ENCODE results near the gene SNX3. TPM values are rescaled to one million over a fixed set of nuclear protein-coding genes. Genes with fewer than 3 reads are reported as not detected.

Gene SNX3
- total and polyA plus RNA-seq, 4 donors, result 124 to 245 (median 171) TPM

DNA sequence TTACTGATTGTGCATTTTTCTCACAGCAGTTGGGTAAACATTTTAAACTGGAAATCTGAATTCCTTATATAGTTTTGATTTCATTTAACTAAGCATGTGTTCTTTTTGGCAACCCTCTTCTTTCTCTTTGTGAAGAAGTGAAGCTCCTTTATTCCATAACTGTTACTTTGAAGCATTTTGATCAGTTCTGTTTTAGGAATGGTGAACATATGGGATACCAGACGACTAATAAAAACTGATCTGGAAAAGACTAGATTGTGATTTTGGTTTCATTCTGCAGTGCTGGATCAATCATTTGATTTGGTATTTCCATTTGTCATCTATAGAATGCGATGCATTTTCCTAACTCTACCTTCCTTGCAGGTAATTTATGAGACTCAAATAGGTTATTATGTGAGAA lies 43.8 kb upstream of the SNX3 start:
- Histone ChIP-seq H3K9ac (ENCODE audit: insufficient read depth in 1 of 2, low read length in 2 of 2) (no peak overlapping the region), H3K27ac (ENCODE audit: low read depth in 1 of 2, low read length in 1 of 2) (no peak overlapping the region), H3K4me3 (no peak overlapping the region), H3K9me3 (ENCODE audit: control insufficient read depth in 4 of 4, insufficient read depth in 3 of 4, low read length in 3 of 4) (no peaks in the 10 kb centered on the region), H3K27me3 (ENCODE audit: control insufficient read depth in 3 of 3, insufficient read depth in 3 of 3, low read length in 2 of 3) (no peaks in the 10 kb centered on the region), H3K4me1 (ENCODE audit: control insufficient read depth in 5 of 5, insufficient read depth in 5 of 5, low read length in 5 of 5) (peaks cover 0 to 5% (median 0%) of the 10 kb centered on the region in 5 donors), H3K36me3 (ENCODE audit: control insufficient read depth in 4 of 4, insufficient read depth in 4 of 4, low read length in 4 of 4) (no peaks in the 10 kb centered on the region)
- peak in 1 of 3 donors; percentile 14 for DNase-seq
- 92 to 94% methylated on average over 2 of the region's 2 CpGs for WGBS, 2 donors
- no peak for ATAC-seq (ENCODE audit: insufficient read depth, low FRiP score)
- TF ChIP-seq CTCF (IDR thresholded peaks at IDR 0.05; ENCODE audit: control extremely low read depth, extremely low read depth), result no peak

DNA sequence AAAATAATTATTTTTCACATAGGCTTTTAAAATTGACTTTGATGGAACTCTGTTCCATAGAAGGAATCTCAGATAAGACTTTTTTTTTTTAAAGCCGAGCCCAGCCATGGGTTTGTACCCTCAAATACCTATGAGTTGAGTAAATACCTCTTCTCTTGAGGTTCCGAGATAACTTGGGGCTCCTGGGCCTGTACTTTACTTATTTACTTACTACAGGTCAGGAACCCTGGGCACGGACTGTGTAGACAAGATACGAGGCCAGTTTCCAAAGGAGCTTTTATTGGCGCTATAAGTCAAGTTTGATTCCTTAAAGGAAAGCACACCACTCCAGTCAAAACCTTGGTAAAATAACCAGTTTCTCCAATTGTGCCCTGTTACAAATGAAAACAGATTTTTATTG lies 41.5 kb upstream of the SNX3 start:
- no peak overlapping the region for H3K9ac ChIP-seq (ENCODE audit: insufficient read depth in 1 of 2, low read length in 2 of 2)
- no peak overlapping the region for H3K4me3 ChIP-seq
- no peaks in the 10 kb centered on the region for H3K27me3 ChIP-seq (ENCODE audit: control insufficient read depth in 3 of 3, insufficient read depth in 3 of 3, low read length in 2 of 3)
- no peak overlapping the region for H3K27ac ChIP-seq (ENCODE audit: low read depth in 1 of 2, low read length in 1 of 2)
- H3K36me3 ChIP-seq (ENCODE audit: control insufficient read depth in 4 of 4, insufficient read depth in 4 of 4, low read length in 4 of 4), result no peaks in the 10 kb centered on the region
- peaks cover 0 to 5% (median 0%) of the 10 kb centered on the region in 5 donors for H3K4me1 ChIP-seq (ENCODE audit: control insufficient read depth in 5 of 5, insufficient read depth in 5 of 5, low read length in 5 of 5)
- H3K9me3 ChIP-seq (ENCODE audit: control insufficient read depth in 4 of 4, insufficient read depth in 3 of 4, low read length in 3 of 4), result no peaks in the 10 kb centered on the region
- DNase-seq (no peak), ATAC-seq (ENCODE audit: insufficient read depth, low FRiP score) (no peak)
- 72 to 88% methylated on average over 5 of the region's 5 CpGs for WGBS, 2 donors
- no peak for TF ChIP-seq CTCF (IDR thresholded peaks at IDR 0.05; ENCODE audit: control extremely low read depth, extremely low read depth)

GRCh38 chr6:108295676-108296075 lies 34.8 kb upstream of the SNX3 start:
- 52 to 54% methylated on average over 7 of the region's 7 CpGs for WGBS, 2 donors
- no peak for DNase-seq
- no peaks in the 10 kb centered on the region for H3K27me3 ChIP-seq (ENCODE audit: control insufficient read depth in 3 of 3, insufficient read depth in 3 of 3, low read length in 2 of 3)
- TF ChIP-seq CTCF (IDR thresholded peaks at IDR 0.05; ENCODE audit: control extremely low read depth, extremely low read depth), result no peak
- H3K9me3 ChIP-seq (ENCODE audit: control insufficient read depth in 4 of 4, insufficient read depth in 3 of 4, low read length in 3 of 4), result no peaks in the 10 kb centered on the region
- peaks cover 0 to 12% (median 4%) of the 10 kb centered on the region in 5 donors for H3K4me1 ChIP-seq (ENCODE audit: control insufficient read depth in 5 of 5, insufficient read depth in 5 of 5, low read length in 5 of 5)
- no peak for ATAC-seq (ENCODE audit: insufficient read depth, low FRiP score)
- H3K36me3 ChIP-seq (ENCODE audit: control insufficient read depth in 4 of 4, insufficient read depth in 4 of 4, low read length in 4 of 4), result no peaks in the 10 kb centered on the region
- peak overlapping the region; percentile 71 to 89 for H3K9ac ChIP-seq (ENCODE audit: insufficient read depth in 1 of 2, low read length in 2 of 2)
- H3K4me3 ChIP-seq, result peak overlapping the region; percentile 80
- H3K27ac ChIP-seq (ENCODE audit: low read depth in 1 of 2, low read length in 1 of 2), result peak overlapping the region; percentile 96 to 97
